ENCODE measurements around the gene PTGIR. TPM values are rescaled to one million over a fixed set of nuclear protein-coding genes. Genes with fewer than 3 reads are reported as not detected.

PTGIR gene
- polyA plus RNA-seq, 3 donors: 1.6 to 1.8 (median 1.7) TPM

Other genes with a start within 250 kb of the PTGIR start
- 10 to 100 TPM; 48.5 to 53.8 (median 52.8) TPM for gene CCDC8, start 211.5 kb downstream of the PTGIR start, polyA plus RNA-seq (ENCODE audit: insufficient read length in 3 of 3)
- gene PNMA8C, start 196.2 kb downstream of the PTGIR start, polyA plus RNA-seq (ENCODE audit: insufficient read length in 3 of 3): under 1 TPM; 0.56 to 0.64 (median 0.60) TPM
- gene PNMA8A, start 153.5 kb downstream of the PTGIR start, polyA plus RNA-seq (ENCODE audit: insufficient read length in 3 of 3): 10 to 100 TPM; 52.7 to 72.2 (median 57.2) TPM
- gene PNMA8B, start 129.2 kb downstream of the PTGIR start, polyA plus RNA-seq (ENCODE audit: insufficient read length in 3 of 3): 1 to 10 TPM; 3.8 to 4.2 (median 3.9) TPM
- 100 to 1,000 TPM; 500 to 524 (median 504) TPM for gene CALM3, start 23.8 kb downstream of the PTGIR start, polyA plus RNA-seq (ENCODE audit: insufficient read length in 3 of 3)
- gene GNG8, start 11.1 kb upstream of the PTGIR start, polyA plus RNA-seq (ENCODE audit: insufficient read length in 3 of 3): 1 to 10 TPM in 2 of 3 donors, not detected in 1; 1.6 to 1.7 TPM
- gene DACT3, start 36.1 kb upstream of the PTGIR start, polyA plus RNA-seq (ENCODE audit: insufficient read length in 3 of 3): 10 to 100 TPM; 23.4 to 26.3 (median 25.5) TPM
- 10 to 100 TPM; 30.4 to 34.1 (median 33.7) TPM for gene PRKD2, start 92.0 kb upstream of the PTGIR start, polyA plus RNA-seq (ENCODE audit: insufficient read length in 3 of 3)
- 10 to 100 TPM; 16.2 to 18.4 (median 17.6) TPM for gene FKRP, start 121.0 kb upstream of the PTGIR start, polyA plus RNA-seq (ENCODE audit: insufficient read length in 3 of 3)
- 10 to 100 TPM; 67.8 to 70.5 (median 68.6) TPM for gene STRN4, start 121.4 kb upstream of the PTGIR start, polyA plus RNA-seq (ENCODE audit: insufficient read length in 3 of 3)
- gene SLC1A5, start 163.5 kb upstream of the PTGIR start, polyA plus RNA-seq (ENCODE audit: insufficient read length in 3 of 3): 10 to 100 TPM; 32.8 to 42.7 (median 38.8) TPM
- gene AP2S1, start 225.8 kb upstream of the PTGIR start, polyA plus RNA-seq (ENCODE audit: insufficient read length in 3 of 3): 100 to 1,000 TPM in 1 of 3 donors, 10 to 100 TPM in 2; 89.1 to 101 (median 94.3) TPM
- 10 to 100 TPM; 46.7 to 49.0 (median 48.4) TPM for gene ARHGAP35, start 235.9 kb upstream of the PTGIR start, polyA plus RNA-seq (ENCODE audit: insufficient read length in 3 of 3)